ENCODE data around the gene SGPP1. TPM values are rescaled to one million over a fixed set of nuclear protein-coding genes. Genes with fewer than 3 reads are reported as not detected.

SGPP1 gene
- total RNA-seq, 1 experiment from 2014 or later: 19.3 TPM

DNA sequence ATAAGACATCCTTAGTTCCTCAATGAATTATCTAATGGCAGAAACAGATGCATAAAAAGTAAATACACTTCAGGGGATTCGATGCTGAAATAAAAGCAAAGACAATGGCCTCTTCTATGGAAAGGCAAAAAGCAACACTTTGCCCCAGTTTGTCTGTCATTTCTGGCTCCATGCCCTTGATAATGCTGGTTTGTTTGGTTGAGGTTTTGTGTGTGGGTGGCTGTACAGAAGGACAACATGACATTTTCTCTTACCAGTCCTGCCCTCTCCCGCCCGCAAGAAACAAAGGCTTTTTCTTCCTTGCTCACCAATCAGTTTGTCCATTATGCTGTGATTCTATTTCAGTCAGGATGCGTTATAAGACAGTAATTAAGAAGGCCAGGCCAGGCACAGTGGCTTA lies 68.1 kb downstream of the SGPP1 start:
- intact Hi-C loops (cut with micrococcal nuclease): no loop called here
- Histone ChIP-seq H3K9me2 (replicated peaks; ENCODE audit: low read length) (no peaks in the 10 kb centered on the region), H3K27ac (ENCODE audit: low read length) (peak overlapping the region; percentile 34), H3F3A (ENCODE audit: low read length, unreplicated experiment) (no peaks in the 10 kb centered on the region), H3K9me3 (ENCODE audit: low read length) (no peaks in the 10 kb centered on the region), H3K4me3 (ENCODE audit: low read length) (no peak overlapping the region), H2AFZ (ENCODE audit: low read length) (no peak overlapping the region), H4K20me1 (ENCODE audit: low read length) (no peaks in the 10 kb centered on the region), H3K36me3 (ENCODE audit: low read depth, low read length) (no peaks in the 10 kb centered on the region), H3K4me2 (ENCODE audit: low read length) (no peak overlapping the region), H3K9ac (ENCODE audit: low read length) (no peak overlapping the region), H3K27me3 (ENCODE audit: low read length) (no peaks in the 10 kb centered on the region), H3K79me2 (ENCODE audit: low read length) (no peaks in the 10 kb centered on the region), H3K4me1 (ENCODE audit: insufficient read depth, low read length) (peaks cover 7% of the 10 kb centered on the region; the same call in 1 of the 2 replicates)
- DNase-seq: peak; percentile 52
- no peak for TF ChIP-seq CTCF (conservative IDR thresholded peaks at IDR 0.05; ENCODE audit: low read depth, low read length)
- POLR2A ChIA-PET (ENCODE audit: unreplicated experiment): no interaction called here
- peak; percentile 40 for ATAC-seq
- CTCF ChIA-PET: no interaction called here
- BruUV-seq (replicated peaks): no TSS peak

- Histone ChIP-seq H2AFZ (ENCODE audit: low read length) (no peak overlapping the region), H3K4me1 (ENCODE audit: insufficient read depth, low read length) (peaks cover 7% of the 10 kb centered on the region; the same call in 1 of the 2 replicates), H3K9ac (ENCODE audit: low read length) (no peak overlapping the region), H3K27ac (ENCODE audit: low read length) (no peak overlapping the region), H3K79me2 (ENCODE audit: low read length) (no peaks in the 10 kb centered on the region), H3F3A (ENCODE audit: low read length, unreplicated experiment) (no peaks in the 10 kb centered on the region), H4K20me1 (ENCODE audit: low read length) (no peaks in the 10 kb centered on the region), H3K9me2 (replicated peaks; ENCODE audit: low read length) (no peaks in the 10 kb centered on the region), H3K4me3 (ENCODE audit: low read length) (no peak overlapping the region), H3K27me3 (ENCODE audit: low read length) (no peaks in the 10 kb centered on the region), H3K4me2 (ENCODE audit: low read length) (no peak overlapping the region), H3K36me3 (ENCODE audit: low read depth, low read length) (no peaks in the 10 kb centered on the region), H3K9me3 (ENCODE audit: low read length) (no peaks in the 10 kb centered on the region)
- ChIA-PET POLR2A (ENCODE audit: unreplicated experiment) (no interaction called here), CTCF (no interaction called here)
- intact Hi-C loops (cut with micrococcal nuclease): no loop called here
- no peak for DNase-seq
- TF ChIP-seq EZH2 (IDR thresholded peaks at IDR 0.05; ENCODE audit: low read length, unreplicated experiment) (no peak), CTCF (conservative IDR thresholded peaks at IDR 0.05; ENCODE audit: low read depth, low read length) (no peak), EZH2phosphoT487 (IDR thresholded peaks at IDR 0.05; ENCODE audit: borderline replicate concordance, low read length) (no peak)
- no peak for ATAC-seq
- BruUV-seq (replicated peaks): no TSS peak
Observed at GRCh38 chr14:63656194-63656593, 71.7 kb downstream of the SGPP1 start.

GRCh38 chr14:63654936-63655335 lies 72.9 kb downstream of the SGPP1 start:
- H3K4me3 ChIP-seq (ENCODE audit: low read length): no peak overlapping the region
- ChIA-PET CTCF (no interaction called here), POLR2A (ENCODE audit: unreplicated experiment) (interaction anchor here (0.5 to 0.7 kb wide), 2 partner anchors 9 to 15 kb away, joined by 3 to 14 read pairs; no protein-coding TSS in a partner anchor)
- no peak overlapping the region for H2AFZ ChIP-seq (ENCODE audit: low read length)
- ATAC-seq (no peak), DNase-seq (no peak)
- intact Hi-C loops (cut with micrococcal nuclease): no loop called here
- no peak overlapping the region for H3K27ac ChIP-seq (ENCODE audit: low read length)
- H3K79me2 ChIP-seq (ENCODE audit: low read length): no peaks in the 10 kb centered on the region
- no peaks in the 10 kb centered on the region for H4K20me1 ChIP-seq (ENCODE audit: low read length)
- no peaks in the 10 kb centered on the region for H3K9me2 ChIP-seq (replicated peaks; ENCODE audit: low read length)
- H3K27me3 ChIP-seq (ENCODE audit: low read length): no peaks in the 10 kb centered on the region
- no TSS peak for BruUV-seq (replicated peaks)
- TF ChIP-seq EZH2 (IDR thresholded peaks at IDR 0.05; ENCODE audit: low read length, unreplicated experiment) (no peak), CTCF (conservative IDR thresholded peaks at IDR 0.05; ENCODE audit: low read depth, low read length) (no peak), EZH2phosphoT487 (IDR thresholded peaks at IDR 0.05; ENCODE audit: borderline replicate concordance, low read length) (no peak)
- H3K4me1 ChIP-seq (ENCODE audit: insufficient read depth, low read length): peaks cover 6% of the 10 kb centered on the region; the same call in 1 of the 2 replicates
- H3K9me3 ChIP-seq (ENCODE audit: low read length): no peaks in the 10 kb centered on the region
- H3K4me2 ChIP-seq (ENCODE audit: low read length): no peak overlapping the region
- no peaks in the 10 kb centered on the region for H3K36me3 ChIP-seq (ENCODE audit: low read depth, low read length)
- H3F3A ChIP-seq (ENCODE audit: low read length, unreplicated experiment): no peaks in the 10 kb centered on the region
- H3K9ac ChIP-seq (ENCODE audit: low read length): no peak overlapping the region
